ENCODE results near the gene PSMF1.
A peak's percentile ranks its signal among the peaks of the same experiment; 100 is the strongest.

DNA sequence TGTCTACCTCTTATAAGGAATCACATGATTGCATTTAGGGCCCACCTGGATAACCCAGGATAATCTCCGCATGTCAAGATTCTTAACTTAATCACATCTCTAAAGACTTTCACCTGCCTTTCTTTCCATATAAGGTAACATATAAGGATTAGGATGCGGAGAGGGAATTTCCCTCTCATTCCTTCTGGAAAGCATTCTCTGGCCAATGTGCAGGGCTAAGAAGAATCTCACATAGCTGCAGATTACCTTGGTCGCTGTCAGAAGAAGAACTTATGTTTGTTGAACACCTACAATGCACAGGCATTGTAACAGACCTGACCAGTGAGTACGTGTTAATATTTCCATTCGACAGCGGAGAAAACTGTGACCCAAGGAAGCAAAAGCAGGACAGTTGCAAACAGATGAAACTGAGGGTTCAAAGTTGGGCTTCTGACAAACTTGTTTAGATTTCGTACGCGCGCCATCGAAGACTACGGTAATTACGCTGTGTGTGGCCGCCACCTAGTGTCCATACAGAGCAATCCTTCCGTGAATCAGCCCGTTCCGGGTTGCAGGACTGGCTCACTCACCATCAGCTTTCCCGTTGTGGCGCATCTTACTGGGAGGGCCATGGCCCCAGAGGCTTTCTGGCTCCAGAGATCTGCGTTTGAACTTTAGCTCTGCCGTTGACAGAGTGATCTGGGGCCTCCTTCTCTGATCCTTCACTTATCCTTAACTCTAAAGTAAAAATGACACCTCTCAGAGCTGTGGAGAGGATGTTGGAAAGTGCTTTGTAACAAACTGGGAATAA is 94.4 kb downstream of the PSMF1 start:
- TF ChIP-seq, protein P1, sequence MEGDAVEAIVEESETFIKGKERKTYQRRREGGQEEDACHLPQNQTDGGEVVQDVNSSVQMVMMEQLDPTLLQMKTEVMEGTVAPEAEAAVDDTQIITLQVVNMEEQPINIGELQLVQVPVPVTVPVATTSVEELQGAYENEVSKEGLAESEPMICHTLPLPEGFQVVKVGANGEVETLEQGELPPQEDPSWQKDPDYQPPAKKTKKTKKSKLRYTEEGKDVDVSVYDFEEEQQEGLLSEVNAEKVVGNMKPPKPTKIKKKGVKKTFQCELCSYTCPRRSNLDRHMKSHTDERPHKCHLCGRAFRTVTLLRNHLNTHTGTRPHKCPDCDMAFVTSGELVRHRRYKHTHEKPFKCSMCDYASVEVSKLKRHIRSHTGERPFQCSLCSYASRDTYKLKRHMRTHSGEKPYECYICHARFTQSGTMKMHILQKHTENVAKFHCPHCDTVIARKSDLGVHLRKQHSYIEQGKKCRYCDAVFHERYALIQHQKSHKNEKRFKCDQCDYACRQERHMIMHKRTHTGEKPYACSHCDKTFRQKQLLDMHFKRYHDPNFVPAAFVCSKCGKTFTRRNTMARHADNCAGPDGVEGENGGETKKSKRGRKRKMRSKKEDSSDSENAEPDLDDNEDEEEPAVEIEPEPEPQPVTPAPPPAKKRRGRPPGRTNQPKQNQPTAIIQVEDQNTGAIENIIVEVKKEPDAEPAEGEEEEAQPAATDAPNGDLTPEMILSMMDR (IDR thresholded peaks at IDR 0.05), result peak; percentile 80
- peak; percentile 31 for TF ChIP-seq EZH2 (IDR thresholded peaks at IDR 0.05)
